Fibroblast of lung (primary cell): Measurements from ENCODE around the gene PLAC8. TPM values are rescaled to one million over a fixed set of nuclear protein-coding genes. Genes with fewer than 3 reads are reported as not detected.
A peak's percentile ranks its signal among the peaks of the same experiment; 100 is the strongest.
"Not testable (repeated sequence)": the region's sequence is repeated elsewhere in the genome, so short reads cannot be mapped to it uniquely, and the experiment has no call there.

ENCODE experiments used
- DNase-seq, 2 donors: peaks; one replicate each; pipeline versions ENCODE4 v3.0.0 to v3.0.0-alpha.2; 2010; ENCODE audit warnings: low read depth in 2 of 2
- H2AFZ ChIP-seq: 2 replicates; pipeline ENCODE4 v1.5.1; 2012; ENCODE audit warnings: low read length, control low read depth, inconsistent platforms
- H3K27ac ChIP-seq: 2 replicates; pipeline ENCODE4 v1.5.1; 2011; ENCODE audit warnings: low read length, control low read depth; ENCODE audit not compliant: insufficient read depth
- H3K27me3 ChIP-seq: 2 replicates; pipeline ENCODE4 v1.5.1; 2011; ENCODE audit warnings: mild to moderate bottlenecking, low read length; ENCODE audit not compliant: control insufficient read depth, insufficient read depth
- H3K36me3 ChIP-seq: 2 replicates; pipeline ENCODE4 v1.5.1; 2011; ENCODE audit warnings: low read length; ENCODE audit not compliant: control insufficient read depth, insufficient read depth
- H3K4me1 ChIP-seq: 2 replicates; pipeline ENCODE4 v1.5.1; 2011; ENCODE audit warnings: low read length; ENCODE audit not compliant: control insufficient read depth, insufficient read depth; ENCODE audit errors: extremely low read depth
- H3K4me2 ChIP-seq: 2 replicates; pipeline ENCODE4 v1.5.1; 2011; ENCODE audit warnings: low read length, control low read depth; ENCODE audit not compliant: insufficient read depth; ENCODE audit errors: extremely low read depth
- H3K4me3 ChIP-seq, 4 experiments: fragments of 200-600 bp in 1 of 4; sonication (generic) in 1 of 4; replicated peaks in 1 of 4; 2 replicates each; pipeline ENCODE4 v1.5.1; 2011 to 2016; ENCODE audit warnings: low read length in 4 of 4, low read depth in 3 of 4, mild to moderate bottlenecking in 3 of 4, control low read depth in 2 of 4, inconsistent platforms in 1 of 4, mixed read lengths in 1 of 4; ENCODE audit not compliant: insufficient read depth in 1 of 4; ENCODE audit errors: control extremely low read depth in 1 of 4
- H3K79me2 ChIP-seq: 2 replicates; pipeline ENCODE4 v1.5.1; 2012; ENCODE audit warnings: mild to moderate bottlenecking, low read length, inconsistent platforms; ENCODE audit not compliant: control insufficient read depth, insufficient read depth
- H3K9ac ChIP-seq: 2 replicates; pipeline ENCODE4 v1.5.1; 2011; ENCODE audit warnings: mild to moderate bottlenecking, low read length, control low read depth; ENCODE audit not compliant: insufficient read depth
- H3K9me3 ChIP-seq: 2 replicates; pipeline ENCODE4 v1.5.1; 2012; ENCODE audit warnings: low read depth, low read length; ENCODE audit not compliant: control insufficient read depth, insufficient read depth
- H4K20me1 ChIP-seq: 2 replicates; pipeline ENCODE4 v1.5.1; 2011; ENCODE audit warnings: low read length; ENCODE audit not compliant: control insufficient read depth, insufficient read depth; ENCODE audit errors: extremely low read depth
- EZH2 ChIP-seq: IDR thresholded peaks from 2 replicates; pipeline ENCODE4 v1.5.1; 2012; ENCODE audit warnings: low read length, control low read depth, mild to moderate bottlenecking; ENCODE audit errors: missing control alignments
- polyA plus RNA-seq, 2 donors: library from polyadenylated mRNA; depleted of rRNA in 1 of 2; stranded (reverse) in 1 of 2; unstranded in 1 of 2; fragments of >200 nt; gene quantifications; 2 replicates each; pipeline ENCODE4 v1.2.1, GENCODE V29; 2011 to 2012; ENCODE audit warnings: missing spikeins in 1 of 2
- total RNA-seq: library from RNA; depleted of rRNA; stranded (reverse); fragments of >200 nt; gene quantifications from 2 replicates; pipeline ENCODE4 v1.2.1, GENCODE V29; 2014
- TF ChIP-seq, protein P1 (sequence below), 2 donors: IDR thresholded peaks in 1 of 2; conservative IDR thresholded peaks in 1 of 2; 1 replicate in 1 of 2; 2 replicates in 1 of 2; pipeline ENCODE4 v1.5.1; 2011 to 2012; ENCODE audit warnings: low read length in 2 of 2, control low read depth in 1 of 2, inconsistent platforms in 1 of 2, low read depth in 1 of 2, mild to moderate bottlenecking in 1 of 2

PLAC8 gene
- total and polyA plus RNA-seq, 2 donors (not counting 1 experiment from before 2014, with no cell fraction given): 0.33 to 0.79 TPM

DNA sequence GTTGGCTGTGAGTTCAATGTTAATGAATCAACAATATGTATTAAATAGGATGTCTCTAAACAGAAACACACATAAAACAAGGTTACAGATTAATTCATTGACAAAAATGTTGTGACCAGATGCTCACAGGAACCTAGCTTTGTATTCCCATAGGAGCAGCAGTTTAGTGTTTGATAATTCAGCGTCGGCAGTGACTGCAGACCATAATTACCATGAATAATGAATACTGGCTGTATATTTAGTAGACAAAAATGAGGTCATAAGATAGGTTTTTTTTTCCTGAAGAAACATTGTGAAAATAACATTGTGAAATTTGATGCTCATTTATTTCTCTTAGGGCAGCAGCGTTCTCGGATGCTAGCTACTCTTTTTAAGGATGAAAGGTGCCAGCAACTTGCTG is 51.8 kb downstream of the PLAC8 start:
- peaks cover 3% of the 10 kb centered on the region for H3K4me1 ChIP-seq
- H3K4me3 ChIP-seq: no peak overlapping the region
- H3K27ac ChIP-seq: no peak overlapping the region
- TF ChIP-seq EZH2: no peak
- TF ChIP-seq, protein P1, sequence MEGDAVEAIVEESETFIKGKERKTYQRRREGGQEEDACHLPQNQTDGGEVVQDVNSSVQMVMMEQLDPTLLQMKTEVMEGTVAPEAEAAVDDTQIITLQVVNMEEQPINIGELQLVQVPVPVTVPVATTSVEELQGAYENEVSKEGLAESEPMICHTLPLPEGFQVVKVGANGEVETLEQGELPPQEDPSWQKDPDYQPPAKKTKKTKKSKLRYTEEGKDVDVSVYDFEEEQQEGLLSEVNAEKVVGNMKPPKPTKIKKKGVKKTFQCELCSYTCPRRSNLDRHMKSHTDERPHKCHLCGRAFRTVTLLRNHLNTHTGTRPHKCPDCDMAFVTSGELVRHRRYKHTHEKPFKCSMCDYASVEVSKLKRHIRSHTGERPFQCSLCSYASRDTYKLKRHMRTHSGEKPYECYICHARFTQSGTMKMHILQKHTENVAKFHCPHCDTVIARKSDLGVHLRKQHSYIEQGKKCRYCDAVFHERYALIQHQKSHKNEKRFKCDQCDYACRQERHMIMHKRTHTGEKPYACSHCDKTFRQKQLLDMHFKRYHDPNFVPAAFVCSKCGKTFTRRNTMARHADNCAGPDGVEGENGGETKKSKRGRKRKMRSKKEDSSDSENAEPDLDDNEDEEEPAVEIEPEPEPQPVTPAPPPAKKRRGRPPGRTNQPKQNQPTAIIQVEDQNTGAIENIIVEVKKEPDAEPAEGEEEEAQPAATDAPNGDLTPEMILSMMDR (conservative IDR thresholded peaks at IDR 0.05 in 1 of 2, IDR thresholded peaks at IDR 0.05 in 1 of 2; ENCODE audit: low read depth in 1 of 2, low read length in 2 of 2): no peak
- no peaks in the 10 kb centered on the region for H3K79me2 ChIP-seq
- no peak overlapping the region for H2AFZ ChIP-seq
- H3K4me2 ChIP-seq: no peak overlapping the region
- H4K20me1 ChIP-seq: no peaks in the 10 kb centered on the region
- DNase-seq: no peak
- no peaks in the 10 kb centered on the region for H3K27me3 ChIP-seq
- H3K9ac ChIP-seq: no peak overlapping the region
- H3K36me3 ChIP-seq: peaks cover 1% of the 10 kb centered on the region
- no peaks in the 10 kb centered on the region for H3K9me3 ChIP-seq

- H4K20me1 ChIP-seq: no peaks in the 10 kb centered on the region
- no peak overlapping the region for H3K4me3 ChIP-seq
- H3K27me3 ChIP-seq: no peaks in the 10 kb centered on the region
- H3K9me3 ChIP-seq: no peaks in the 10 kb centered on the region
- H3K4me2 ChIP-seq: no peak overlapping the region
- H3K36me3 ChIP-seq: peaks cover 3% of the 10 kb centered on the region
- H3K4me1 ChIP-seq: no peaks in the 10 kb centered on the region
- no peak for TF ChIP-seq EZH2
- TF ChIP-seq, protein P1 (conservative IDR thresholded peaks at IDR 0.05 in 1 of 2, IDR thresholded peaks at IDR 0.05 in 1 of 2; ENCODE audit: low read depth in 1 of 2, low read length in 2 of 2): peak in 1 of 2 donors; percentile 35
- no peak overlapping the region for H3K9ac ChIP-seq
- peak; percentile 13 to 45 for DNase-seq
- no peaks in the 10 kb centered on the region for H3K79me2 ChIP-seq
- H3K27ac ChIP-seq: no peak overlapping the region
- no peak overlapping the region for H2AFZ ChIP-seq
Measured at GRCh38 chr4:83054928-83055327, 59.6 kb downstream of the PLAC8 start.

- H4K20me1 ChIP-seq, DNase-seq, H3K9ac ChIP-seq, H3K79me2 ChIP-seq, H3K27me3 ChIP-seq, H3K36me3 ChIP-seq, H3K4me3 ChIP-seq, H3K4me1 ChIP-seq, H3K27ac ChIP-seq, H3K4me2 ChIP-seq, H3K9me3 ChIP-seq, H2AFZ ChIP-seq: not testable (repeated sequence)
Measured at GRCh38 chr4:83048781-83049180, 65.7 kb downstream of the PLAC8 start.
